Ovary (tissue), 9 donors: ENCODE results near the gene PARD3. TPM values are rescaled to one million over a fixed set of nuclear protein-coding genes. Genes with fewer than 3 reads are reported as not detected.

ENCODE experiments used
- DNase-seq, 5 donors: peaks; one replicate each; pipeline ENCODE4 v3.0.0-alpha.2; 2019 to 2020
- H3K27ac ChIP-seq, 2 donors: fragments of 200-600 bp; one replicate each; pipeline versions ENCODE4 v1.5.1 to v1.8.0; 2019 to 2022
- H3K27me3 ChIP-seq: fragments of 200-600 bp; one replicate; pipeline ENCODE4 v1.8.0; 2022
- H3K36me3 ChIP-seq: fragments of 200-600 bp; sonication (generic); one replicate; pipeline ENCODE4 v1.5.1; 2019
- H3K4me1 ChIP-seq: one replicate; pipeline ENCODE4 v1.8.1; 2013; ENCODE audit warnings: mild to moderate bottlenecking, moderate library complexity; ENCODE audit not compliant: insufficient read depth
- H3K4me3 ChIP-seq: fragments of 200-600 bp; sonication (generic); one replicate; pipeline ENCODE4 v1.5.1; 2017
- H3K9me3 ChIP-seq, 2 donors: fragments of 200-600 bp in 1 of 2; sonication (generic) in 1 of 2; one replicate each; pipeline versions ENCODE4 v1.5.1 to v1.8.1; 2013 to 2019; ENCODE audit warnings: mild to moderate bottlenecking in 1 of 2, moderate library complexity in 1 of 2
- CTCF ChIP-seq, 3 donors: fragments of 450-650 bp in 2 of 3; fragments of 200-600 bp in 1 of 3; IDR thresholded peaks; one replicate each; pipeline versions ENCODE4 v1.5.1 to v1.8.0; 2016 to 2022; ENCODE audit warnings: antibody characterized with exemption in 3 of 3, mild to moderate bottlenecking in 1 of 3
- EP300 ChIP-seq: sonication (generic); formaldehyde crosslinking; IDR thresholded peaks from one replicate; pipeline ENCODE4 v1.6.1; 2017; ENCODE audit warnings: antibody characterized with exemption
- POLR2A ChIP-seq: fragments of 450-650 bp; IDR thresholded peaks from one replicate; pipeline ENCODE4 v1.6.1; 2017; ENCODE audit warnings: antibody characterized with exemption, mild to moderate bottlenecking, moderate library complexity
- WGBS, 3 donors: extraction: QIAGEN DNeasy Blood & Tissue Kit in 1 of 3; methylation state at CpG; one replicate each; pipeline versions ENCODE4 v1.1.5 to v1.1.7; 2013 to 2017; 5-methylcytosine and 5-hydroxymethylcytosine counted together
- intact Hi-C, 4 donors: fragments of 100-400 bp; cut with DNase I; formaldehyde crosslinking; loops; one replicate each; pipeline versions ENCODE4 v1.11.0 to v1.15.1; 2022 to 2023
- polyA plus RNA-seq, 2 donors: library from polyadenylated mRNA; stranded (reverse); fragments of 200-250 nt in 1 of 2; fragments of 350-450 nt in 1 of 2; fragmentation: Illumina TruSeq in 1 of 2; extraction: RNeasy Lipid Tissue Mini Kit (QIAGEN cat#74804) in 1 of 2; gene quantifications; one replicate each; pipeline ENCODE4 v1.2.3, GENCODE V29; 2013 to 2014
- total RNA-seq, 7 donors: library from RNA; depleted of rRNA in 2 of 7; stranded (reverse); fragments of >200 nt in 2 of 7; fragmentation: NEBNext Ultra II Directional in 3 of 7; extraction: Animal tissue kit (Norgen Biotek cat#: 25700) in 3 of 7; gene quantifications; one replicate each; pipeline versions ENCODE4 v1.1.0 to v1.2.4, GENCODE V29; 2016 to 2023
- donor health status: DM: no; HTN: no; CAD: no; lungs with moderate emphysema.
- donor health status: DM: no; HTN: no; CAD: no.
- donor health status: Bipolar disorder and iron deficiency.
- donor health status: DM: yes; HTN: yes; CAD: no.
- donor health status: DM: no; HTN: no; CAD: no.
- donor health status: DM: yes; HTN: yes; CAD: no.

Gene PARD3
- total and polyA plus RNA-seq, 9 donors = 31.8 to 92.3 (median 67.1) TPM

GRCh38 chr10:34408381-34408780 is 406.7 kb downstream of the PARD3 start:
- TF ChIP-seq EP300 = no peak
- no peak for TF ChIP-seq CTCF (IDR thresholded peaks at IDR 0.05)
- no peak for TF ChIP-seq POLR2A
- no peak overlapping the region for H3K4me3 ChIP-seq
- no peak overlapping the region for H3K27ac ChIP-seq
- H3K9me3 ChIP-seq = no peaks in the 10 kb centered on the region
- H3K27me3 ChIP-seq = no peaks in the 10 kb centered on the region
- DNase-seq = no peak
- intact Hi-C loops = no loop called here
- H3K4me1 ChIP-seq = peaks cover 8% of the 10 kb centered on the region
- 35 to 57% (median 56%) methylated on average over 2 of the region's 2 CpGs for WGBS, 3 donors
- H3K36me3 ChIP-seq = no peaks in the 10 kb centered on the region

GRCh38 chr10:34407324-34407805 is 407.7 kb downstream of the PARD3 start:
- intact Hi-C loops = no loop called here
- Histone ChIP-seq H3K9me3 (no peaks in the 10 kb centered on the region), H3K36me3 (no peaks in the 10 kb centered on the region), H3K27me3 (no peaks in the 10 kb centered on the region), H3K4me3 (no peak overlapping the region), H3K27ac (no peak overlapping the region), H3K4me1 (peaks cover 7% of the 10 kb centered on the region)
- 48 to 63% (median 50%) methylated on average over 7 of the region's 7 CpGs for WGBS, 3 donors
- no peak for DNase-seq
- TF ChIP-seq CTCF (IDR thresholded peaks at IDR 0.05) (no peak), POLR2A (no peak), EP300 (no peak)

- Histone ChIP-seq H3K27ac (no peak overlapping the region), H3K9me3 (no peaks in the 10 kb centered on the region), H3K36me3 (no peaks in the 10 kb centered on the region), H3K4me3 (no peak overlapping the region), H3K4me1 (peaks cover 7% of the 10 kb centered on the region), H3K27me3 (no peaks in the 10 kb centered on the region)
- TF ChIP-seq POLR2A (no peak), CTCF (IDR thresholded peaks at IDR 0.05) (no peak), EP300 (no peak)
- DNase-seq = no peak
- intact Hi-C loops = no loop called here
- WGBS, 3 donors = 80 to 88% (median 82%) methylated on average over 4 of the region's 4 CpGs
Measured at GRCh38 chr10:34406463-34407323, 408.4 kb downstream of the PARD3 start.

GRCh38 chr10:34405611-34406462 is 409.3 kb downstream of the PARD3 start:
- no peaks in the 10 kb centered on the region for H3K36me3 ChIP-seq
- no peak for DNase-seq
- WGBS, 3 donors = 91 to 93% (median 92%) methylated on average over 3 of the region's 3 CpGs
- TF ChIP-seq CTCF (IDR thresholded peaks at IDR 0.05) = no peak
- TF ChIP-seq EP300 = no peak
- no peak for TF ChIP-seq POLR2A
- H3K27me3 ChIP-seq = no peaks in the 10 kb centered on the region
- peaks cover 7% of the 10 kb centered on the region for H3K4me1 ChIP-seq
- no peaks in the 10 kb centered on the region for H3K9me3 ChIP-seq
- H3K27ac ChIP-seq = no peak overlapping the region
- intact Hi-C loops = no loop called here
- no peak overlapping the region for H3K4me3 ChIP-seq
